Measurements from ENCODE around the gene CASP3. TPM values are rescaled to one million over a fixed set of nuclear protein-coding genes. Genes with fewer than 3 reads are reported as not detected.

Gene CASP3
- total RNA-seq, 3 donors from 2014 or later (not counting 1 experiment from before 2014, with no cell fraction given): 20.9 to 35.1 (median 30.2) TPM

- ATAC-seq: no peak
- peaks cover 11% of the 10 kb centered on the region for H3K4me1 ChIP-seq (ENCODE audit: control insufficient read depth, insufficient read depth, low read length)
- H3K27me3 Mint-ChIP-seq (ENCODE audit: low read depth in 2 of 2): peaks cover 7 to 46% of the 10 kb centered on the region in 2 donors
- H3K27ac ChIP-seq (ENCODE audit: low read length): no peak overlapping the region
- no peak overlapping the region for H3K27ac Mint-ChIP-seq
- DNase-seq: no peak
- H3K9me3 ChIP-seq (ENCODE audit: control insufficient read depth, insufficient read depth, low read length): peaks cover 4% of the 10 kb centered on the region
- peaks cover 0 to 7% of the 10 kb centered on the region in 2 donors for H3K4me1 Mint-ChIP-seq
- 87% methylated on average over 6 of the region's 7 CpGs for WGBS (ENCODE audit: insufficient coverage)
- no peak overlapping the region for H3K4me3 Mint-ChIP-seq
- peaks cover 18% of the 10 kb centered on the region for H3K36me3 Mint-ChIP-seq
- H3K9me3 Mint-ChIP-seq: peaks cover 6 to 8% of the 10 kb centered on the region in 2 donors
- no peaks in the 10 kb centered on the region for H3K27me3 ChIP-seq (ENCODE audit: control insufficient read depth, insufficient read depth, low read length)
- no peak for TF ChIP-seq CTCF (IDR thresholded peaks at IDR 0.05)
- H3K4me3 ChIP-seq (ENCODE audit: low read length): no peak overlapping the region
- no peaks in the 10 kb centered on the region for H3K36me3 ChIP-seq (ENCODE audit: control insufficient read depth, insufficient read depth, low read length)
- intact Hi-C loops (cut with micrococcal nuclease): no loop called here
Measured at GRCh38 chr4:184599492-184600135, 49.6 kb downstream of the CASP3 start.

- Mint-ChIP-seq H3K9me3 (peaks cover 3 to 4% of the 10 kb centered on the region in 2 donors), H3K27me3 (ENCODE audit: low read depth in 2 of 2) (peaks cover 7 to 39% of the 10 kb centered on the region in 2 donors), H3K27ac (no peak overlapping the region), H3K4me3 (no peak overlapping the region), H3K36me3 (peaks cover 14% of the 10 kb centered on the region), H3K4me1 (peaks cover 0 to 7% of the 10 kb centered on the region in 2 donors)
- Histone ChIP-seq H3K4me3 (ENCODE audit: low read length) (no peak overlapping the region), H3K36me3 (ENCODE audit: control insufficient read depth, insufficient read depth, low read length) (no peaks in the 10 kb centered on the region), H3K27ac (ENCODE audit: low read length) (no peak overlapping the region), H3K9me3 (ENCODE audit: control insufficient read depth, insufficient read depth, low read length) (no peaks in the 10 kb centered on the region), H3K4me1 (ENCODE audit: control insufficient read depth, insufficient read depth, low read length) (peaks cover 11% of the 10 kb centered on the region), H3K27me3 (ENCODE audit: control insufficient read depth, insufficient read depth, low read length) (no peaks in the 10 kb centered on the region)
- intact Hi-C loops (cut with micrococcal nuclease): no loop called here
- DNase-seq (no peak), ATAC-seq (no peak)
- TF ChIP-seq CTCF (IDR thresholded peaks at IDR 0.05): no peak
- 82% methylated on average over 12 of the region's 12 CpGs for WGBS (ENCODE audit: insufficient coverage)
Measured at GRCh38 chr4:184598753-184599491, 50.3 kb downstream of the CASP3 start.

- H3K27ac Mint-ChIP-seq: no peak overlapping the region
- no peak overlapping the region for H3K4me3 ChIP-seq (ENCODE audit: low read length)
- peaks cover 0 to 2% of the 10 kb centered on the region in 2 donors for H3K4me1 Mint-ChIP-seq
- no peak for TF ChIP-seq CTCF (IDR thresholded peaks at IDR 0.05)
- no peaks in the 10 kb centered on the region for H3K27me3 ChIP-seq (ENCODE audit: control insufficient read depth, insufficient read depth, low read length)
- peaks cover 11% of the 10 kb centered on the region for H3K4me1 ChIP-seq (ENCODE audit: control insufficient read depth, insufficient read depth, low read length)
- ATAC-seq: no peak
- no peaks in the 10 kb centered on the region for H3K9me3 ChIP-seq (ENCODE audit: control insufficient read depth, insufficient read depth, low read length)
- H3K4me3 Mint-ChIP-seq: no peak overlapping the region
- intact Hi-C loops (cut with micrococcal nuclease): no loop called here
- no peaks in the 10 kb centered on the region for H3K36me3 Mint-ChIP-seq
- H3K9me3 Mint-ChIP-seq: no peaks in the 10 kb centered on the region
- H3K27me3 Mint-ChIP-seq (ENCODE audit: low read depth in 2 of 2): peaks cover 7 to 23% of the 10 kb centered on the region in 2 donors
- DNase-seq: no peak
- WGBS (ENCODE audit: insufficient coverage): 86% methylated on average over 5 of the region's 5 CpGs
- no peaks in the 10 kb centered on the region for H3K36me3 ChIP-seq (ENCODE audit: control insufficient read depth, insufficient read depth, low read length)
- H3K27ac ChIP-seq (ENCODE audit: low read length): no peak overlapping the region
Measured at GRCh38 chr4:184596617-184597185, 52.5 kb downstream of the CASP3 start.

Measured in natural killer cell (primary cell).